Prostate gland (tissue), 2 donors: ENCODE results near the gene CTIF.

Experiments used
- POLR2AphosphoS5 ChIP-seq: sonication (generic); formaldehyde crosslinking; IDR thresholded peaks from one replicate; pipeline ENCODE4 v1.6.1; 2017; ENCODE audit warnings: antibody characterized with exemption
- TF ChIP-seq, protein P1 (sequence below), 4 experiments: fragments of 200-600 bp in 2 of 4; fragments of 450-650 bp in 2 of 4; sonication (generic) in 2 of 4; IDR thresholded peaks; 1 replicate in 3 of 4; 2 replicates in 1 of 4; pipeline ENCODE4 v1.5.1; 2016 to 2019; ENCODE audit warnings: antibody characterized with exemption in 4 of 4, mild to moderate bottlenecking in 2 of 4, moderate library complexity in 2 of 4

DNA sequence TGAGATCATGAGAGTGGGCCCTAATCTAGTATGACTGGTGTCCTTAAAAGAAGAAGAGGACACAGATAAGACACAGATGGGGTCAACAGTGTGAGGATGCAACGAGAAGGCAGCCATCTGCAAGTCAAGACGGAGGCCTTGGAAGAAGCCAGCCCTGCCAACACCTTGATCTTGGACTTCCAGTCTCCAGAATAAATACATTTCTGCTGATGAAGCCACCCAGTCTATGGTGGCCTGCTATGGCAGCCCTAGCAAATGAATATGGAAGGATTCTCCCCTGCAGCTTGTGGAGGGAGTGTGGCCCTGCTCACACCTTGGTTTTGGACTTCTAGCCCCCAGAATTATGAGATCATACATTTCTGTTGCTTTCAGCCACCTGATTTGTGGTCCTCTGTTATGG is 12.3 kb downstream of the CTIF start:
- TF ChIP-seq POLR2AphosphoS5 = no peak
- TF ChIP-seq, protein P1, sequence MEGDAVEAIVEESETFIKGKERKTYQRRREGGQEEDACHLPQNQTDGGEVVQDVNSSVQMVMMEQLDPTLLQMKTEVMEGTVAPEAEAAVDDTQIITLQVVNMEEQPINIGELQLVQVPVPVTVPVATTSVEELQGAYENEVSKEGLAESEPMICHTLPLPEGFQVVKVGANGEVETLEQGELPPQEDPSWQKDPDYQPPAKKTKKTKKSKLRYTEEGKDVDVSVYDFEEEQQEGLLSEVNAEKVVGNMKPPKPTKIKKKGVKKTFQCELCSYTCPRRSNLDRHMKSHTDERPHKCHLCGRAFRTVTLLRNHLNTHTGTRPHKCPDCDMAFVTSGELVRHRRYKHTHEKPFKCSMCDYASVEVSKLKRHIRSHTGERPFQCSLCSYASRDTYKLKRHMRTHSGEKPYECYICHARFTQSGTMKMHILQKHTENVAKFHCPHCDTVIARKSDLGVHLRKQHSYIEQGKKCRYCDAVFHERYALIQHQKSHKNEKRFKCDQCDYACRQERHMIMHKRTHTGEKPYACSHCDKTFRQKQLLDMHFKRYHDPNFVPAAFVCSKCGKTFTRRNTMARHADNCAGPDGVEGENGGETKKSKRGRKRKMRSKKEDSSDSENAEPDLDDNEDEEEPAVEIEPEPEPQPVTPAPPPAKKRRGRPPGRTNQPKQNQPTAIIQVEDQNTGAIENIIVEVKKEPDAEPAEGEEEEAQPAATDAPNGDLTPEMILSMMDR (IDR thresholded peaks at IDR 0.05) = no peak
